Pancreas (tissue), 10 donors: ENCODE data around the gene TOE1. TPM values are rescaled to one million over a fixed set of nuclear protein-coding genes. Genes with fewer than 3 reads are reported as not detected.

Source experiments
- ATAC-seq, 4 donors: fragments of 200-7000 bp; cut with Tn5 transposase; one replicate each; pipeline versions ENCODE4 v1.8.0 to v1.9.1; 2020; ENCODE audit warnings: mild to moderate bottlenecking in 4 of 4, moderate library complexity in 4 of 4
- DNase-seq, 6 donors: peaks; one replicate each; pipeline ENCODE4 v3.0.0-alpha.2; 2020
- FAIRE-seq: peaks from 2 replicates; lab custom pipeline; 2012; peaks lifted over from hg19 to GRCh38; lab: Jason Lieb, UNC
- H3K27ac ChIP-seq, 4 donors: fragments of 200-600 bp; sonication (generic); 1 replicate in 3 of 4; 2 replicates in 1 of 4; pipeline versions ENCODE4 v1.5.0 to v1.8.0; 2020
- H3K27me3 ChIP-seq, 4 donors: fragments of 200-600 bp; one replicate each; pipeline ENCODE4 v1.8.0; 2021
- H3K36me3 ChIP-seq, 3 donors: fragments of 200-600 bp; sonication (generic) in 1 of 3; one replicate each; pipeline versions ENCODE4 v1.5.0 to v1.8.0; 2020 to 2021
- H3K4me1 ChIP-seq, 3 donors: fragments of 200-600 bp; one replicate each; pipeline ENCODE4 v1.8.0; 2021
- H3K4me3 ChIP-seq, 4 donors: fragments of 200-600 bp; sonication (generic) in 2 of 4; one replicate each; pipeline versions ENCODE4 v1.5.0 to v1.8.0; 2020 to 2021
- H3K9me3 ChIP-seq, 4 donors: fragments of 200-600 bp; one replicate each; pipeline ENCODE4 v1.8.0; 2021
- CTCF ChIP-seq, 4 donors: fragments of 200-600 bp; sonication (generic) in 3 of 4; IDR thresholded peaks; one replicate each; pipeline versions ENCODE4 v1.5.0 to v1.8.0; 2021; ENCODE audit warnings: antibody characterized with exemption in 4 of 4
- WGBS, 2 donors: extraction: QIAGEN DNeasy Blood & Tissue Kit; methylation state at CpG; one replicate each; pipeline ENCODE4 v1.1.7; 2013; 5-methylcytosine and 5-hydroxymethylcytosine counted together
- intact Hi-C, 3 donors: fragments of 100-400 bp; cut with DNase I; formaldehyde crosslinking; loops; one replicate each; pipeline versions ENCODE4 v1.11.1 to v1.14.2; 2022
- polyA plus RNA-seq, 2 donors: library from polyadenylated mRNA; stranded (reverse); fragments of 200-250 nt; gene quantifications; one replicate each; pipeline ENCODE4 v1.2.3, GENCODE V29; 2013
- total RNA-seq, 6 donors: library from RNA; stranded (reverse); fragmentation: NEBNext Ultra II Directional in 4 of 6; extraction: Animal tissue kit (Norgen Biotek cat#: 25700) in 4 of 6; gene quantifications; one replicate each; pipeline versions ENCODE4 v1.2.1 to v1.2.4, GENCODE V29; 2021 to 2023
- donor health status: healthy with polysubstance abuse.
- donor health status: DM: no; HTN: no; CAD: no; lungs with moderate emphysema.
- donor health status: DM: no; HTN: no; CAD: no.
- donor health status: control.
- donor health status: control.
- donor health status: Bipolar disorder and iron deficiency.
- donor health status: DM: yes; HTN: yes; CAD: no.
- donor health status: DM: no; HTN: no; CAD: no.
- donor health status: DM: no; HTN: no; CAD: no.
- donor health status: DM: yes; HTN: yes; CAD: no.

TOE1 gene
- total and polyA plus RNA-seq, 8 donors = 2.4 to 8.2 (median 4.0) TPM

GRCh38 chr1:45335855-45336324, 4.1 kb upstream of the TOE1 start:
- ATAC-seq = no peak
- intact Hi-C loops = no loop called here

GRCh38 chr1:45337630-45338325, 2.2 kb upstream of the TOE1 start:
- Histone ChIP-seq H3K4me3 (no peak overlapping the region), H3K36me3 (peaks cover 0 to 16% (median 0%) of the 10 kb centered on the region in 3 donors), H3K4me1 (peaks cover 0 to 10% (median 7%) of the 10 kb centered on the region in 3 donors), H3K27me3 (no peaks in the 10 kb centered on the region), H3K9me3 (no peaks in the 10 kb centered on the region), H3K27ac (no peak overlapping the region)
- no peak for DNase-seq
- no peak for FAIRE-seq
- intact Hi-C loops = no loop called here
- WGBS, 2 donors = 92 to 94% methylated on average over 3 of the region's 3 CpGs
- ATAC-seq = no peak
- TF ChIP-seq CTCF (IDR thresholded peaks at IDR 0.05) = no peak

More at GRCh38 chr1:45335855-45336324, 4.1 kb upstream of the TOE1 start:
- Histone ChIP-seq H3K4me1 (peaks cover 0 to 7% (median 2%) of the 10 kb centered on the region in 3 donors), H3K27ac (no peak overlapping the region), H3K36me3 (peaks cover 0 to 10% (median 0%) of the 10 kb centered on the region in 3 donors), H3K9me3 (no peaks in the 10 kb centered on the region), H3K27me3 (no peaks in the 10 kb centered on the region), H3K4me3 (no peak overlapping the region)
- 67 to 81% methylated on average over 4 of the region's 4 CpGs for whole genome bisulfite sequencing, 2 donors
- FAIRE-seq = no peak
- no peak for TF ChIP-seq CTCF (IDR thresholded peaks at IDR 0.05)
- DNase-seq = no peak

GRCh38 chr1:45340816-45341466, 971 bp downstream of the TOE1 start:
- intact Hi-C loops = no loop called here
- Histone ChIP-seq H3K36me3 (peaks cover 0 to 24% (median 2%) of the 10 kb centered on the region in 3 donors), H3K27ac (peak overlapping the region in 1 of 4 donors; percentile 87), H3K27me3 (no peaks in the 10 kb centered on the region), H3K9me3 (no peaks in the 10 kb centered on the region), H3K4me3 (peak overlapping the region; percentile 58 to 90 (median 78)), H3K4me1 (peaks cover 0 to 10% (median 7%) of the 10 kb centered on the region in 3 donors)
- ATAC-seq = no peak
- TF ChIP-seq CTCF (IDR thresholded peaks at IDR 0.05) = no peak
- no peak for FAIRE-seq
- WGBS, 2 donors = 30 to 40% methylated on average over 6 of the region's 6 CpGs
- no peak for DNase-seq

- FAIRE-seq (no peak), DNase-seq (no peak), ATAC-seq (no peak)
- WGBS, 2 donors = 97 to 100% methylated on average over 2 of the region's 2 CpGs
- no peaks in the 10 kb centered on the region for H3K27me3 ChIP-seq
- no peak overlapping the region for H3K27ac ChIP-seq
- no peak overlapping the region for H3K4me3 ChIP-seq
- H3K36me3 ChIP-seq = peaks cover 0 to 24% (median 2%) of the 10 kb centered on the region in 3 donors
- no peaks in the 10 kb centered on the region for H3K9me3 ChIP-seq
- TF ChIP-seq CTCF (IDR thresholded peaks at IDR 0.05) = no peak
- intact Hi-C loops = no loop called here
- H3K4me1 ChIP-seq = peaks cover 0 to 12% (median 7%) of the 10 kb centered on the region in 3 donors
These were observed 4.5 kb downstream of the TOE1 start for GRCh38 chr1:45344499-45344898.
